Panc1 (cell line): ENCODE measurements around the gene MREG.

ENCODE experiments used
- TF ChIP-seq, protein P1 (sequence below): fragments of 450-650 bp; IDR thresholded peaks from 2 replicates; pipeline ENCODE4 v1.5.1; 2017; ENCODE audit warnings: mild to moderate bottlenecking
- TF ChIP-seq, protein P2 (sequence below), 2 experiments: IDR thresholded peaks; 2 replicates each; pipeline ENCODE4 v1.6.1; 2011 to 2012; ENCODE audit warnings: low read depth in 2 of 2, control low read depth in 1 of 2, low read length in 1 of 2, mild to moderate bottlenecking in 1 of 2, moderate library complexity in 1 of 2; ENCODE audit not compliant: insufficient read depth in 1 of 2

DNA sequence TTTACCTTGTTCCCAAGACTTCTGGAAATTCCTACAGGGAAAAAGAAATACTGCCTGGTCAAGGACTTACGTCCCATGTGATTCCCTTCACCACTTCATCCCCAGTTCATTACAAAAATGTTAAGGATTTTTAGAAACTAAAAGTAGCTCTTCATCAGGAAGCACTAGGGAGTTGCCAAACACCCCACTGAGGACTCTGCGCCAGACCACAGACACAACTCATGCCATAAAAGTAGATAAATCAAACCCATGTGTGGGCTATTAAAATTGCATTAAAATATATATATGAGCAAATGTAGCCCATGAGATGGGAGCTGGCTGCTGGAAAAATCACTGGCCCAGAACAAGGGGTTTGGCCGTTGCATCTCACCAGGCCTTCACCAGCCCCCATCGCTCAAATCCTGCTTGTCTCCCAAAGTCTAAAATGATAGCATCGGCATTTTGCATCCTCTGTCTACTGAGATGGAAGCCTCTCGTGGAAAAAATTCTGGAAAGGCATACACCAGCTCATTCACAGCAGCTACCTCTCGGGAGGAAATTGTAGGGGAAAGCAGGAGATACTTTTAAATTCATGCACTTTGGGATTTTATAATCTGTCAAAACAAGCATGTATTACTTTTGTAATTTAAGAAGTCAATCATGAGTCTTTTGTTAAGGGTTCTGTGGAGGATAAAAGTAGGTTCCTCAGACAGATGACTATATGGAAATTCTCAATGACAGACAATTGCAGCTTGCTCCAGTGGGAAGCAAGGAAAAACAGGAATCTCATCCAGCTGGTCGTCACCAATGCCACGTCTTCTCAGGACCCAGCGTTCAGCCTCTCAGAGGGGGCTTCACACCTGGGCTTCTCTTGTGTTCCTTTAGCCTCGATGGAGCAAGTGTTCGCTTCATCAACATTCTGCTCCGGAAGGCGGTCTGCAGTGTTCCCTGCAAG is 113.9 kb downstream of the MREG start:
- TF ChIP-seq, protein P1, sequence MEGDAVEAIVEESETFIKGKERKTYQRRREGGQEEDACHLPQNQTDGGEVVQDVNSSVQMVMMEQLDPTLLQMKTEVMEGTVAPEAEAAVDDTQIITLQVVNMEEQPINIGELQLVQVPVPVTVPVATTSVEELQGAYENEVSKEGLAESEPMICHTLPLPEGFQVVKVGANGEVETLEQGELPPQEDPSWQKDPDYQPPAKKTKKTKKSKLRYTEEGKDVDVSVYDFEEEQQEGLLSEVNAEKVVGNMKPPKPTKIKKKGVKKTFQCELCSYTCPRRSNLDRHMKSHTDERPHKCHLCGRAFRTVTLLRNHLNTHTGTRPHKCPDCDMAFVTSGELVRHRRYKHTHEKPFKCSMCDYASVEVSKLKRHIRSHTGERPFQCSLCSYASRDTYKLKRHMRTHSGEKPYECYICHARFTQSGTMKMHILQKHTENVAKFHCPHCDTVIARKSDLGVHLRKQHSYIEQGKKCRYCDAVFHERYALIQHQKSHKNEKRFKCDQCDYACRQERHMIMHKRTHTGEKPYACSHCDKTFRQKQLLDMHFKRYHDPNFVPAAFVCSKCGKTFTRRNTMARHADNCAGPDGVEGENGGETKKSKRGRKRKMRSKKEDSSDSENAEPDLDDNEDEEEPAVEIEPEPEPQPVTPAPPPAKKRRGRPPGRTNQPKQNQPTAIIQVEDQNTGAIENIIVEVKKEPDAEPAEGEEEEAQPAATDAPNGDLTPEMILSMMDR: no peak
- TF ChIP-seq, protein P2, sequence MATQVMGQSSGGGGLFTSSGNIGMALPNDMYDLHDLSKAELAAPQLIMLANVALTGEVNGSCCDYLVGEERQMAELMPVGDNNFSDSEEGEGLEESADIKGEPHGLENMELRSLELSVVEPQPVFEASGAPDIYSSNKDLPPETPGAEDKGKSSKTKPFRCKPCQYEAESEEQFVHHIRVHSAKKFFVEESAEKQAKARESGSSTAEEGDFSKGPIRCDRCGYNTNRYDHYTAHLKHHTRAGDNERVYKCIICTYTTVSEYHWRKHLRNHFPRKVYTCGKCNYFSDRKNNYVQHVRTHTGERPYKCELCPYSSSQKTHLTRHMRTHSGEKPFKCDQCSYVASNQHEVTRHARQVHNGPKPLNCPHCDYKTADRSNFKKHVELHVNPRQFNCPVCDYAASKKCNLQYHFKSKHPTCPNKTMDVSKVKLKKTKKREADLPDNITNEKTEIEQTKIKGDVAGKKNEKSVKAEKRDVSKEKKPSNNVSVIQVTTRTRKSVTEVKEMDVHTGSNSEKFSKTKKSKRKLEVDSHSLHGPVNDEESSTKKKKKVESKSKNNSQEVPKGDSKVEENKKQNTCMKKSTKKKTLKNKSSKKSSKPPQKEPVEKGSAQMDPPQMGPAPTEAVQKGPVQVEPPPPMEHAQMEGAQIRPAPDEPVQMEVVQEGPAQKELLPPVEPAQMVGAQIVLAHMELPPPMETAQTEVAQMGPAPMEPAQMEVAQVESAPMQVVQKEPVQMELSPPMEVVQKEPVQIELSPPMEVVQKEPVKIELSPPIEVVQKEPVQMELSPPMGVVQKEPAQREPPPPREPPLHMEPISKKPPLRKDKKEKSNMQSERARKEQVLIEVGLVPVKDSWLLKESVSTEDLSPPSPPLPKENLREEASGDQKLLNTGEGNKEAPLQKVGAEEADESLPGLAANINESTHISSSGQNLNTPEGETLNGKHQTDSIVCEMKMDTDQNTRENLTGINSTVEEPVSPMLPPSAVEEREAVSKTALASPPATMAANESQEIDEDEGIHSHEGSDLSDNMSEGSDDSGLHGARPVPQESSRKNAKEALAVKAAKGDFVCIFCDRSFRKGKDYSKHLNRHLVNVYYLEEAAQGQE (IDR thresholded peaks at IDR 0.05; ENCODE audit: insufficient read depth in 1 of 2, low read depth in 2 of 2, low read length in 1 of 2): no peak
